Astrocyte (in vitro differentiated cells and primary cell): Measurements from ENCODE around the gene LSMEM2. TPM values are rescaled to one million over a fixed set of nuclear protein-coding genes. Genes with fewer than 3 reads are reported as not detected.

Experiments
- DNase-seq: peaks from one replicate; pipeline ENCODE4 v3.0.0-alpha.2; 2010; ENCODE audit warnings: low read depth
- FAIRE-seq: peaks from 2 replicates; lab custom pipeline; 2011; peaks lifted over from hg19 to GRCh38; lab: Jason Lieb, UNC
- H2AFZ ChIP-seq: 2 replicates; pipeline ENCODE4 v1.6.0; 2012; ENCODE audit warnings: low read depth, low read length, inconsistent platforms
- H3K27ac ChIP-seq: 2 replicates; pipeline ENCODE4 v1.5.1; 2011; ENCODE audit warnings: low read depth, low read length, inconsistent platforms
- H3K27me3 ChIP-seq: 2 replicates; pipeline ENCODE4 v1.6.0; 2011; ENCODE audit warnings: low read length, inconsistent platforms; ENCODE audit not compliant: insufficient read depth
- H3K36me3 ChIP-seq: 2 replicates; pipeline ENCODE4 v1.5.1; 2011; ENCODE audit warnings: low read length, inconsistent platforms; ENCODE audit not compliant: insufficient read depth
- H3K4me1 ChIP-seq: 2 replicates; pipeline ENCODE4 v1.5.1; 2011; ENCODE audit warnings: low read length, inconsistent platforms; ENCODE audit not compliant: insufficient read depth
- H3K4me2 ChIP-seq: 2 replicates; pipeline ENCODE4 v1.6.0; 2012; ENCODE audit warnings: low read length, inconsistent platforms
- H3K4me3 ChIP-seq: 2 replicates; pipeline ENCODE4 v1.5.1; 2011; ENCODE audit warnings: low read depth, mild to moderate bottlenecking, low read length, inconsistent platforms; ENCODE audit not compliant: insufficient read depth
- H3K79me2 ChIP-seq: 2 replicates; pipeline ENCODE4 v1.6.0; 2012; ENCODE audit warnings: mild to moderate bottlenecking, low read length, inconsistent platforms; ENCODE audit not compliant: insufficient read depth
- H3K9ac ChIP-seq: 2 replicates; pipeline ENCODE4 v1.6.0; 2012; ENCODE audit warnings: mild to moderate bottlenecking, low read length, inconsistent platforms
- H3K9me3 ChIP-seq: 2 replicates; pipeline ENCODE4 v1.5.1; 2012; ENCODE audit warnings: low read depth, mild to moderate bottlenecking, low read length, inconsistent platforms; ENCODE audit not compliant: insufficient read depth
- H4K20me1 ChIP-seq: 2 replicates; pipeline ENCODE4 v1.6.0; 2012; ENCODE audit warnings: low read length, inconsistent platforms; ENCODE audit not compliant: insufficient read depth
- H3K27ac Mint-ChIP-seq: one replicate; pipeline ENCODE4 v1.8.0; 2021; ENCODE audit warnings: mild to moderate bottlenecking, mixed read lengths; ENCODE audit not compliant: unreplicated experiment
- H3K27me3 Mint-ChIP-seq: one replicate; pipeline ENCODE4 v1.8.0; 2021; ENCODE audit warnings: low read depth, mixed read lengths; ENCODE audit not compliant: unreplicated experiment
- H3K36me3 Mint-ChIP-seq: one replicate; pipeline ENCODE4 v1.8.0; 2021; ENCODE audit warnings: low read depth, mixed read lengths; ENCODE audit not compliant: unreplicated experiment
- H3K4me1 Mint-ChIP-seq: one replicate; pipeline ENCODE4 v1.8.0; 2021; ENCODE audit warnings: low read depth, mixed read lengths; ENCODE audit not compliant: unreplicated experiment
- H3K4me3 Mint-ChIP-seq: one replicate; pipeline ENCODE4 v1.8.0; 2021; ENCODE audit warnings: mild to moderate bottlenecking, moderate library complexity, mixed read lengths; ENCODE audit not compliant: unreplicated experiment
- H3K9me3 Mint-ChIP-seq: one replicate; pipeline ENCODE4 v1.8.0; 2021; ENCODE audit warnings: mild to moderate bottlenecking, mixed read lengths; ENCODE audit not compliant: unreplicated experiment
- CTCF ChIP-seq: IDR thresholded peaks from 2 replicates; pipeline ENCODE4 v1.5.1; 2011; ENCODE audit warnings: low read depth, mild to moderate bottlenecking, inconsistent platforms, low read length, moderate library complexity; ENCODE audit not compliant: insufficient read depth
- EZH2 ChIP-seq: IDR thresholded peaks from 2 replicates; pipeline ENCODE4 v1.6.1; 2012; ENCODE audit warnings: mild to moderate bottlenecking, low read length, inconsistent platforms; ENCODE audit not compliant: insufficient read depth
- total RNA-seq: library from RNA; stranded (reverse); gene quantifications from 2 replicates; pipeline ENCODE4 v1.2.1, GENCODE V29; 2021

The LSMEM2 gene
- total RNA-seq, 1 donor from 2014 or later: 0.30 TPM

GRCh38 chr3:50287262-50287661 is 8.4 kb downstream of the LSMEM2 start:
- Histone ChIP-seq H4K20me1 (peaks cover 7% of the 10 kb centered on the region), H3K4me1 (peaks cover 9% of the 10 kb centered on the region), H3K27ac (no peak overlapping the region), H3K79me2 (peaks cover 32% of the 10 kb centered on the region), H3K36me3 (peaks cover 14% of the 10 kb centered on the region), H3K4me2 (no peak overlapping the region), H3K4me3 (no peak overlapping the region), H3K9ac (no peak overlapping the region), H3K27me3 (no peaks in the 10 kb centered on the region), H3K9me3 (no peaks in the 10 kb centered on the region), H2AFZ (no peak overlapping the region)
- H3K27ac Mint-ChIP-seq: peak overlapping the region; percentile 53
- H3K9me3 Mint-ChIP-seq: no peaks in the 10 kb centered on the region
- TF ChIP-seq CTCF (no peak), EZH2 (no peak)
- H3K4me3 Mint-ChIP-seq: no peak overlapping the region
- DNase-seq (no peak), FAIRE-seq (no peak)
- peaks cover 3% of the 10 kb centered on the region for H3K4me1 Mint-ChIP-seq
- H3K27me3 Mint-ChIP-seq: no peaks in the 10 kb centered on the region
- no peaks in the 10 kb centered on the region for H3K36me3 Mint-ChIP-seq

- Histone ChIP-seq H3K4me3 (no peak overlapping the region), H2AFZ (no peak overlapping the region), H3K9me3 (no peaks in the 10 kb centered on the region), H3K4me1 (peaks cover 14% of the 10 kb centered on the region), H3K27me3 (no peaks in the 10 kb centered on the region), H3K36me3 (peaks cover 14% of the 10 kb centered on the region), H4K20me1 (peaks cover 7% of the 10 kb centered on the region), H3K79me2 (peaks cover 32% of the 10 kb centered on the region), H3K27ac (no peak overlapping the region), H3K4me2 (no peak overlapping the region), H3K9ac (no peak overlapping the region)
- Mint-ChIP-seq H3K4me1 (peaks cover 7% of the 10 kb centered on the region), H3K27me3 (no peaks in the 10 kb centered on the region), H3K9me3 (no peaks in the 10 kb centered on the region), H3K36me3 (no peaks in the 10 kb centered on the region), H3K27ac (no peak overlapping the region), H3K4me3 (no peak overlapping the region)
- FAIRE-seq: no peak
- no peak for TF ChIP-seq CTCF
- DNase-seq: no peak
These were observed 9.6 kb downstream of the LSMEM2 start for GRCh38 chr3:50288387-50289007.

- TF ChIP-seq EZH2: no peak
- TF ChIP-seq CTCF: no peak
- H3K9me3 Mint-ChIP-seq: no peaks in the 10 kb centered on the region
- H3K27me3 Mint-ChIP-seq: no peaks in the 10 kb centered on the region
- Histone ChIP-seq H3K4me2 (no peak overlapping the region), H3K9me3 (no peaks in the 10 kb centered on the region), H3K4me1 (peaks cover 14% of the 10 kb centered on the region), H3K9ac (no peak overlapping the region), H3K27ac (no peak overlapping the region), H3K79me2 (peaks cover 32% of the 10 kb centered on the region), H4K20me1 (peaks cover 7% of the 10 kb centered on the region), H3K4me3 (no peak overlapping the region), H2AFZ (no peak overlapping the region), H3K36me3 (peaks cover 14% of the 10 kb centered on the region), H3K27me3 (no peaks in the 10 kb centered on the region)
- no peak for DNase-seq
- no peaks in the 10 kb centered on the region for H3K36me3 Mint-ChIP-seq
- FAIRE-seq: no peak
- H3K27ac Mint-ChIP-seq: no peak overlapping the region
- H3K4me3 Mint-ChIP-seq: no peak overlapping the region
- peaks cover 7% of the 10 kb centered on the region for H3K4me1 Mint-ChIP-seq
These were observed 10.2 kb downstream of the LSMEM2 start for GRCh38 chr3:50289130-50289529.
